Adrenal gland (tissue), 5 donors: ENCODE data around the gene OPRPN.

Experiments
- POLR2A ChIP-seq, 2 donors: fragments of 450-650 bp; IDR thresholded peaks; one replicate each; pipeline ENCODE4 v1.6.1; 2017; ENCODE audit warnings: antibody characterized with exemption in 2 of 2, mild to moderate bottlenecking in 2 of 2, moderate library complexity in 1 of 2
- TF ChIP-seq, protein P1 (sequence below), 6 experiments: fragments of 450-650 bp in 4 of 6; fragments of 200-600 bp in 2 of 6; sonication (generic) in 1 of 6; IDR thresholded peaks; 1 replicate in 5 of 6; 2 replicates in 1 of 6; pipeline versions ENCODE4 v1.5.1 to v1.8.0; 2016 to 2021; ENCODE audit warnings: antibody characterized with exemption in 6 of 6, mild to moderate bottlenecking in 2 of 6, moderate library complexity in 1 of 6
- donor health status: DM: no; HTN: no; CAD: no.

- TF ChIP-seq, protein P1, sequence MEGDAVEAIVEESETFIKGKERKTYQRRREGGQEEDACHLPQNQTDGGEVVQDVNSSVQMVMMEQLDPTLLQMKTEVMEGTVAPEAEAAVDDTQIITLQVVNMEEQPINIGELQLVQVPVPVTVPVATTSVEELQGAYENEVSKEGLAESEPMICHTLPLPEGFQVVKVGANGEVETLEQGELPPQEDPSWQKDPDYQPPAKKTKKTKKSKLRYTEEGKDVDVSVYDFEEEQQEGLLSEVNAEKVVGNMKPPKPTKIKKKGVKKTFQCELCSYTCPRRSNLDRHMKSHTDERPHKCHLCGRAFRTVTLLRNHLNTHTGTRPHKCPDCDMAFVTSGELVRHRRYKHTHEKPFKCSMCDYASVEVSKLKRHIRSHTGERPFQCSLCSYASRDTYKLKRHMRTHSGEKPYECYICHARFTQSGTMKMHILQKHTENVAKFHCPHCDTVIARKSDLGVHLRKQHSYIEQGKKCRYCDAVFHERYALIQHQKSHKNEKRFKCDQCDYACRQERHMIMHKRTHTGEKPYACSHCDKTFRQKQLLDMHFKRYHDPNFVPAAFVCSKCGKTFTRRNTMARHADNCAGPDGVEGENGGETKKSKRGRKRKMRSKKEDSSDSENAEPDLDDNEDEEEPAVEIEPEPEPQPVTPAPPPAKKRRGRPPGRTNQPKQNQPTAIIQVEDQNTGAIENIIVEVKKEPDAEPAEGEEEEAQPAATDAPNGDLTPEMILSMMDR (IDR thresholded peaks at IDR 0.05): no peak
- TF ChIP-seq POLR2A (IDR thresholded peaks at IDR 0.05): no peak
These were observed 44.7 kb downstream of the OPRPN start for GRCh38 chr4:70442474-70442873.
